ENCODE data around the gene HOXA7. TPM values are rescaled to one million over a fixed set of nuclear protein-coding genes. Genes with fewer than 3 reads are reported as not detected.

HOXA7 gene
- total and polyA plus RNA-seq, 10 of the 15 experiments (the other 5 are each of a cell fraction or from before 2014, with no cell fraction given): not detected

DNA sequence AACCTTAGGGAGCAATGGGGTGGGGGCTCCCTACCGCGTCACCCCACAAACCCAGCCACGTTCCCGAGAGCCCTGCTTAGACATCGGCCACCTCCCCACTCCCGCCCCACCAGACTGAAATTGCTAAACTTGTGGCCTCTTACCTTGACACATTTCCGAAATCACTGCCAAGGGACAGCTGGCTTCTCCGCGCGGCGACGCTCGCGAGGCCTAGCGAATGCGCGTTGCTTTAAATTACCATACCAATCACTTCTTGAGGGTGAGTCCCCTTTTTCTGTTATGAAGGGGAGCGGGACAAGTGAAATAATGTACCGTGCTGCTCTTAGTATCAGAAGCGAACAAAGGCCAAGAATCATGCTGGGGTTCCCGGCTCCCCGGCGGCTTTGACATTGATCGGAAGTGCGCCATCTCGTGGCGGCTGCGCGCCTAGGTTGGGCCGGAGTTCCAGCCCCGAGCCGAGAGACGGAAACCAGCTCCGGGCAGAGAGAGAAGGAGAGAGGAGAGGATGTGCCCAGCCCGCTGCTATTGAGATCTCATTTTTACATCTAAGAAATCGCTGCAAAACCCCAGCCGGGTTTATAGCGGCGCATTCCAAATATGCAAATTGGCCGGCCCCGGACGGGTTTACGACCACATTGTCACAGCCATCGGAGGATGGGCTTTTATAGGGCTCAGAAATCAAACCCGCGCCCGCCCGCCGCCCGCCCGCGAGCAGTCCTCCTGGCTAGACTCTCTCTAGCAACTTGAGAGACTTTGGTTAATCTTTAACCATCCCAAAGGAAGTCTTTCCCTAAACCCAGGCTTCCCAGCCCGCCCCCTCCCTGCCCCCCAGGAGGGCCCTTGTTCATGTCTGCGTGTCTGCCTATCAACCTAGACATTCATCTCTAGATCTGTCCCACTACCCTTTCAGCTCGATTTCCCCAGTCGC, 23.3 kb upstream of the HOXA7 start (continued):
- TF ChIP-seq NR2C2 (IDR thresholded peaks at IDR 0.05; ENCODE audit: borderline replicate concordance, control insufficient read depth, insufficient read length, low read depth) (no peak), RELA (IDR thresholded peaks at IDR 0.05; ENCODE audit: borderline replicate concordance, partially characterized antibody) (no peak), CTCF (IDR thresholded peaks at IDR 0.05 in 2 of 3, conservative IDR thresholded peaks at IDR 0.05 in 1 of 3; ENCODE audit: control insufficient read depth in 2 of 3, extremely low read depth in 1 of 3, insufficient read depth in 1 of 3, low read depth in 3 of 3, low read length in 3 of 3) (peak; percentile 63 to 72 (median 70))

GRCh38 chr7:27179030-27179429, 22.6 kb upstream of the HOXA7 start:
- no peaks in the 10 kb centered on the region for H4K20me1 ChIP-seq (ENCODE audit: control insufficient read depth, insufficient read depth)
- in situ Hi-C loops (cut with MboI): no loop called here
- H3K79me2 ChIP-seq (ENCODE audit: control insufficient read depth, insufficient read depth, low read length): no peaks in the 10 kb centered on the region
- ChIA-PET SMC1A (ENCODE audit: uncharacterized antibody, unreplicated experiment) (interaction anchor here (1.4 to 1.5 kb wide), 2 partner anchors 495 to 1286 kb away, joined by 4 to 5 read pairs; no protein-coding TSS in a partner anchor), RAD21 (ENCODE audit: unreplicated experiment) (no interaction called here), CTCF (interaction anchor here (0.6 to 2.0 kb wide), 9 partner anchors 9 to 1285 kb away, joined by 3 to 5 read pairs (median 3); no protein-coding TSS in a partner anchor), POLR2A (no interaction called here)
- no peak for DNase-seq (ENCODE audit: low read depth, low spot score)
- ATAC-seq: no peak
- peaks cover 14 to 26% of the 10 kb centered on the region in 2 experiments for H3K27me3 ChIP-seq (replicated peaks in 1 of 2; ENCODE audit: control insufficient read depth in 2 of 2, insufficient read depth in 2 of 2, low read length in 1 of 2)
- no TSS peak for BruUV-seq (replicated peaks)
- TF ChIP-seq RBBP5 (conservative IDR thresholded peaks at IDR 0.05) (no peak), SMARCA5 (IDR thresholded peaks at IDR 0.05) (no peak), MAX (IDR thresholded peaks at IDR 0.05; ENCODE audit: low read depth, low read length) (no peak), DPF2 (IDR thresholded peaks at IDR 0.05) (no peak), SMAD5 (IDR thresholded peaks at IDR 0.05; ENCODE audit: low read depth) (no peak), IKZF1 (conservative IDR thresholded peaks at IDR 0.05) (no peak), BHLHE40 (IDR thresholded peaks at IDR 0.05; ENCODE audit: borderline replicate concordance in 1 of 2, low read depth in 2 of 2, low read length in 1 of 2) (no peak)
- TF ChIP-seq, protein P1, sequence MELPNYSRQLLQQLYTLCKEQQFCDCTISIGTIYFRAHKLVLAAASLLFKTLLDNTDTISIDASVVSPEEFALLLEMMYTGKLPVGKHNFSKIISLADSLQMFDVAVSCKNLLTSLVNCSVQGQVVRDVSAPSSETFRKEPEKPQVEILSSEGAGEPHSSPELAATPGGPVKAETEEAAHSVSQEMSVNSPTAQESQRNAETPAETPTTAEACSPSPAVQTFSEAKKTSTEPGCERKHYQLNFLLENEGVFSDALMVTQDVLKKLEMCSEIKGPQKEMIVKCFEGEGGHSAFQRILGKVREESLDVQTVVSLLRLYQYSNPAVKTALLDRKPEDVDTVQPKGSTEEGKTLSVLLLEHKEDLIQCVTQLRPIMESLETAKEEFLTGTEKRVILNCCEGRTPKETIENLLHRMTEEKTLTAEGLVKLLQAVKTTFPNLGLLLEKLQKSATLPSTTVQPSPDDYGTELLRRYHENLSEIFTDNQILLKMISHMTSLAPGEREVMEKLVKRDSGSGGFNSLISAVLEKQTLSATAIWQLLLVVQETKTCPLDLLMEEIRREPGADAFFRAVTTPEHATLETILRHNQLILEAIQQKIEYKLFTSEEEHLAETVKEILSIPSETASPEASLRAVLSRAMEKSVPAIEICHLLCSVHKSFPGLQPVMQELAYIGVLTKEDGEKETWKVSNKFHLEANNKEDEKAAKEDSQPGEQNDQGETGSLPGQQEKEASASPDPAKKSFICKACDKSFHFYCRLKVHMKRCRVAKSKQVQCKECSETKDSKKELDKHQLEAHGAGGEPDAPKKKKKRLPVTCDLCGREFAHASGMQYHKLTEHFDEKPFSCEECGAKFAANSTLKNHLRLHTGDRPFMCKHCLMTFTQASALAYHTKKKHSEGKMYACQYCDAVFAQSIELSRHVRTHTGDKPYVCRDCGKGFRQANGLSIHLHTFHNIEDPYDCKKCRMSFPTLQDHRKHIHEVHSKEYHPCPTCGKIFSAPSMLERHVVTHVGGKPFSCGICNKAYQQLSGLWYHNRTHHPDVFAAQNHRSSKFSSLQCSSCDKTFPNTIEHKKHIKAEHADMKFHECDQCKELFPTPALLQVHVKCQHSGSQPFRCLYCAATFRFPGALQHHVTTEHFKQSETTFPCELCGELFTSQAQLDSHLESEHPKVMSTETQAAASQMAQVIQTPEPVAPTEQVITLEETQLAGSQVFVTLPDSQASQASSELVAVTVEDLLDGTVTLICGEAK (IDR thresholded peaks at IDR 0.05; ENCODE audit: borderline replicate concordance): no peak
- H3K4me3 ChIP-seq: no peak overlapping the region
- H3K36me3 ChIP-seq (ENCODE audit: control insufficient read depth in 2 of 2, insufficient read depth in 2 of 2, low read length in 1 of 2): no peaks in the 10 kb centered on the region
- no peak overlapping the region for H3K9ac ChIP-seq (ENCODE audit: control insufficient read depth, insufficient read depth, low read length)
- no peak overlapping the region for H3K27ac ChIP-seq (ENCODE audit: control insufficient read depth, insufficient read depth)
- WGBS (ENCODE audit: insufficient coverage, insufficient replicate concordance, low lambda C conversion rate, missing lambda C conversion rate): 75% methylated on average over 13 of the region's 14 CpGs
- FAIRE-seq: no peak
- no peaks in the 10 kb centered on the region for H3K4me1 ChIP-seq (ENCODE audit: control insufficient read depth, insufficient read depth, low read length)
- no peak overlapping the region for H2AFZ ChIP-seq (ENCODE audit: control insufficient read depth, low read depth, low read length)
- no peak overlapping the region for H3K4me2 ChIP-seq (ENCODE audit: control insufficient read depth, insufficient read depth)
- intact Hi-C loops (cut with micrococcal nuclease; ENCODE audit: unreplicated experiment): no loop called here
- H3K9me3 ChIP-seq (replicated peaks; ENCODE audit: control insufficient read depth, insufficient read depth, low read length): no peaks in the 10 kb centered on the region; the same call in 2 of the 3 replicates
